ENCODE data around the gene LEO1. TPM values are rescaled to one million over a fixed set of nuclear protein-coding genes. Genes with fewer than 3 reads are reported as not detected.
"Not testable (repeated sequence)": the region's sequence is repeated elsewhere in the genome, so short reads cannot be mapped to it uniquely, and the experiment has no call there.

LEO1 gene
- total and polyA plus RNA-seq, 7 experiments from 2014 or later, result 9.2 to 33.2 (median 19.3) TPM

GRCh38 chr15:52005748-52006701, 34.4 kb upstream of the LEO1 start:
- DNase-seq, result no peak
- POLR2A ChIA-PET, result interaction anchor here (0.5 to 1.4 kb wide), 3 partner anchors 9 to 40 kb away, joined by 3 to 6 read pairs (median 3); no protein-coding TSS in a partner anchor
- H3K4me1 Mint-ChIP-seq, result peaks cover 9 to 58% (median 16%) of the 10 kb centered on the region in 7 donors
- H3K36me3 ChIP-seq (ENCODE audit: control insufficient read depth in 2 of 3, insufficient read depth in 3 of 3, low read length in 3 of 3), result no peaks in the 10 kb centered on the region
- no peak for ATAC-seq
- H3K27ac ChIP-seq (ENCODE audit: low read depth, low read length), result no peak overlapping the region
- peaks cover 0 to 9% of the 10 kb centered on the region in 2 donors for H3K4me1 ChIP-seq (ENCODE audit: control insufficient read depth in 2 of 2, insufficient read depth in 2 of 2, low read length in 2 of 2)
- peaks cover 0 to 4% (median 0%) of the 10 kb centered on the region in 5 donors for H3K36me3 Mint-ChIP-seq
- CTCF ChIA-PET, result interaction anchor here (0.6 to 0.8 kb wide), 2 partner anchors 41 to 73 kb away, joined by 3 read pairs; no protein-coding TSS in a partner anchor
- peaks cover 0 to 2% (median 0%) of the 10 kb centered on the region in 11 donors for H3K9me3 Mint-ChIP-seq
- H3K27me3 ChIP-seq (ENCODE audit: control insufficient read depth in 2 of 2, insufficient read depth in 2 of 2, low read length in 2 of 2), result no peaks in the 10 kb centered on the region
- H3K9me3 ChIP-seq (ENCODE audit: control insufficient read depth in 2 of 3, low read length in 3 of 3), result no peaks in the 10 kb centered on the region
- intact Hi-C loops (cut with micrococcal nuclease), result loop anchor here in 1 of 2 donors (1.0 to 5.0 kb wide), 3 partner anchors 13 to 39 kb away; partner anchors contain the start of genes LEO1 and MAPK6
- peak overlapping the region in 1 of 9 donors; percentile 82 for H3K27ac Mint-ChIP-seq
- H3K4me3 Mint-ChIP-seq, result peak overlapping the region in 1 of 10 donors; percentile 54
- H3K27me3 Mint-ChIP-seq, result peaks cover 0 to 2% (median 0%) of the 10 kb centered on the region in 5 donors
- H3K4me3 ChIP-seq (ENCODE audit: low read length), result no peak overlapping the region

GRCh38 chr15:52004806-52005205, 33.2 kb upstream of the LEO1 start:
- Mint-ChIP-seq H3K36me3 (peaks cover 0 to 4% (median 0%) of the 10 kb centered on the region in 5 donors), H3K27me3 (peaks cover 0 to 2% (median 0%) of the 10 kb centered on the region in 5 donors), H3K9me3 (peaks cover 0 to 2% (median 0%) of the 10 kb centered on the region in 11 donors), H3K4me1 (peaks cover 9 to 53% (median 16%) of the 10 kb centered on the region in 7 donors), H3K4me3 (no peak overlapping the region), H3K27ac (peak overlapping the region in 1 of 9 donors; percentile 82)
- Histone ChIP-seq H3K36me3 (ENCODE audit: control insufficient read depth in 2 of 3, insufficient read depth in 3 of 3, low read length in 3 of 3) (no peaks in the 10 kb centered on the region), H3K4me3 (ENCODE audit: low read length) (no peak overlapping the region), H3K9me3 (ENCODE audit: control insufficient read depth in 2 of 3, low read length in 3 of 3) (no peaks in the 10 kb centered on the region), H3K27ac (ENCODE audit: low read depth, low read length) (no peak overlapping the region), H3K27me3 (ENCODE audit: control insufficient read depth in 2 of 2, insufficient read depth in 2 of 2, low read length in 2 of 2) (no peaks in the 10 kb centered on the region), H3K4me1 (ENCODE audit: control insufficient read depth in 2 of 2, insufficient read depth in 2 of 2, low read length in 2 of 2) (peaks cover 0 to 9% of the 10 kb centered on the region in 2 donors)
- DNase-seq, result no peak
- POLR2A ChIA-PET, result interaction anchor here (1.4 kb wide), 1 partner anchor 15 kb away, joined by 3 read pairs; no protein-coding TSS in a partner anchor
- no peak for ATAC-seq
- CTCF ChIA-PET, result no interaction called here
- intact Hi-C loops (cut with micrococcal nuclease), result loop anchor here in 1 of 2 donors (5.0 kb wide), 1 partner anchor 33 kb away; the partner anchor contains the start of gene LEO1

GRCh38 chr15:52003710-52004109, 32.1 kb upstream of the LEO1 start:
- Histone ChIP-seq H3K9me3 (ENCODE audit: control insufficient read depth in 2 of 3, low read length in 3 of 3) (no peaks in the 10 kb centered on the region), H3K4me3 (ENCODE audit: low read length) (no peak overlapping the region), H3K4me1 (ENCODE audit: control insufficient read depth in 2 of 2, insufficient read depth in 2 of 2, low read length in 2 of 2) (peaks cover 0 to 4% of the 10 kb centered on the region in 2 donors), H3K36me3 (ENCODE audit: control insufficient read depth in 2 of 3, insufficient read depth in 3 of 3, low read length in 3 of 3) (no peaks in the 10 kb centered on the region), H3K27me3 (ENCODE audit: control insufficient read depth in 2 of 2, insufficient read depth in 2 of 2, low read length in 2 of 2) (no peaks in the 10 kb centered on the region), H3K27ac (ENCODE audit: low read depth, low read length) (no peak overlapping the region)
- H3K27ac Mint-ChIP-seq, result no peak overlapping the region
- H3K9me3 Mint-ChIP-seq, result peaks cover 0 to 2% (median 0%) of the 10 kb centered on the region in 11 donors
- CTCF ChIA-PET, result no interaction called here
- intact Hi-C loops (cut with micrococcal nuclease), result no loop called here
- ATAC-seq (no peak), DNase-seq (no peak)
- peaks cover 0 to 2% (median 0%) of the 10 kb centered on the region in 5 donors for H3K27me3 Mint-ChIP-seq
- H3K4me3 Mint-ChIP-seq, result no peak overlapping the region
- H3K4me1 Mint-ChIP-seq, result peaks cover 7 to 47% (median 10%) of the 10 kb centered on the region in 7 donors
- POLR2A ChIA-PET, result interaction anchor here (0.6 to 1.2 kb wide), 2 partner anchors 16 to 40 kb away, joined by 3 read pairs; no protein-coding TSS in a partner anchor
- H3K36me3 Mint-ChIP-seq, result peaks cover 0 to 4% (median 0%) of the 10 kb centered on the region in 5 donors

GRCh38 chr15:52003089-52003488, 31.5 kb upstream of the LEO1 start:
- H3K4me3 Mint-ChIP-seq; CTCF ChIA-PET; H3K4me1 ChIP-seq (ENCODE audit: control insufficient read depth in 2 of 2, insufficient read depth in 2 of 2, low read length in 2 of 2); H3K27me3 Mint-ChIP-seq; H3K27me3 ChIP-seq (ENCODE audit: control insufficient read depth in 2 of 2, insufficient read depth in 2 of 2, low read length in 2 of 2); H3K36me3 Mint-ChIP-seq; H3K36me3 ChIP-seq (ENCODE audit: control insufficient read depth in 2 of 3, insufficient read depth in 3 of 3, low read length in 3 of 3); H3K27ac ChIP-seq (ENCODE audit: low read depth, low read length); H3K9me3 Mint-ChIP-seq; H3K27ac Mint-ChIP-seq; H3K9me3 ChIP-seq (ENCODE audit: control insufficient read depth in 2 of 3, low read length in 3 of 3); intact Hi-C loops (cut with micrococcal nuclease); POLR2A ChIA-PET; ATAC-seq; DNase-seq; H3K4me3 ChIP-seq (ENCODE audit: low read length): not testable (repeated sequence)
- peaks cover 2 to 41% (median 4%) of the 10 kb centered on the region in 7 donors for H3K4me1 Mint-ChIP-seq

GRCh38 chr15:52002351-52002750, 30.8 kb upstream of the LEO1 start:
- H3K9me3 Mint-ChIP-seq, result peaks cover 0 to 2% (median 0%) of the 10 kb centered on the region in 11 donors
- no peak overlapping the region for H3K4me3 Mint-ChIP-seq
- Histone ChIP-seq H3K4me1 (ENCODE audit: control insufficient read depth in 2 of 2, insufficient read depth in 2 of 2, low read length in 2 of 2) (no peaks in the 10 kb centered on the region), H3K9me3 (ENCODE audit: control insufficient read depth in 2 of 3, low read length in 3 of 3) (no peaks in the 10 kb centered on the region), H3K36me3 (ENCODE audit: control insufficient read depth in 2 of 3, insufficient read depth in 3 of 3, low read length in 3 of 3) (no peaks in the 10 kb centered on the region), H3K27me3 (ENCODE audit: control insufficient read depth in 2 of 2, insufficient read depth in 2 of 2, low read length in 2 of 2) (no peaks in the 10 kb centered on the region), H3K27ac (ENCODE audit: low read depth, low read length) (no peak overlapping the region), H3K4me3 (ENCODE audit: low read length) (no peak overlapping the region)
- H3K27me3 Mint-ChIP-seq, result peaks cover 0 to 2% (median 0%) of the 10 kb centered on the region in 5 donors
- CTCF ChIA-PET, result no interaction called here
- peaks cover 0 to 37% (median 2%) of the 10 kb centered on the region in 7 donors for H3K4me1 Mint-ChIP-seq
- DNase-seq, result no peak
- POLR2A ChIA-PET, result no interaction called here
- ATAC-seq, result no peak
- H3K36me3 Mint-ChIP-seq, result peaks cover 0 to 4% (median 0%) of the 10 kb centered on the region in 5 donors
- H3K27ac Mint-ChIP-seq, result no peak overlapping the region
- intact Hi-C loops (cut with micrococcal nuclease), result no loop called here

GRCh38 chr15:51992953-51993352, 21.4 kb upstream of the LEO1 start:
- Histone ChIP-seq H3K27me3 (ENCODE audit: control insufficient read depth in 2 of 2, insufficient read depth in 2 of 2, low read length in 2 of 2) (no peaks in the 10 kb centered on the region), H3K27ac (ENCODE audit: low read depth, low read length) (no peak overlapping the region), H3K4me3 (ENCODE audit: low read length) (no peak overlapping the region), H3K4me1 (ENCODE audit: control insufficient read depth in 2 of 2, insufficient read depth in 2 of 2, low read length in 2 of 2) (no peaks in the 10 kb centered on the region), H3K9me3 (ENCODE audit: control insufficient read depth in 2 of 3, low read length in 3 of 3) (no peaks in the 10 kb centered on the region), H3K36me3 (ENCODE audit: control insufficient read depth in 2 of 3, insufficient read depth in 3 of 3, low read length in 3 of 3) (no peaks in the 10 kb centered on the region)
- POLR2A ChIA-PET, result interaction anchor here (0.6 kb wide), 1 partner anchor 37 kb away, joined by 3 read pairs; no protein-coding TSS in a partner anchor
- Mint-ChIP-seq H3K9me3 (no peaks in the 10 kb centered on the region), H3K4me3 (no peak overlapping the region), H3K27ac (no peak overlapping the region), H3K36me3 (no peaks in the 10 kb centered on the region), H3K27me3 (no peaks in the 10 kb centered on the region), H3K4me1 (no peaks in the 10 kb centered on the region)
- ATAC-seq, result no peak
- no peak for DNase-seq
- CTCF ChIA-PET, result no interaction called here
- intact Hi-C loops (cut with micrococcal nuclease), result no loop called here

Data from naive thymus-derived CD4-positive, alpha-beta T cell (primary cell).